OCI-LY7 (cell line): Measurements from ENCODE around the gene DEFB124.

Experiments used
- CTCF ChIP-seq: fragments of 200-600 bp; sonication (generic); conservative IDR thresholded peaks from 2 replicates; pipeline ENCODE4 v1.5.1; 2014; ENCODE audit warnings: mild to moderate bottlenecking, antibody characterized with exemption, low read length, moderate library complexity, mixed read lengths
- EZH2phosphoT487 ChIP-seq: fragments of 200-600 bp; sonication (generic); IDR thresholded peaks from 2 replicates; pipeline ENCODE4 v1.6.1; 2018; ENCODE audit warnings: low read depth, borderline replicate concordance, mild to moderate bottlenecking, mixed run types, antibody characterized with exemption, low read length, moderate library complexity, mixed read lengths

GRCh38 chr20:31418307-31418706, 56.6 kb downstream of the DEFB124 start:
- no peak for TF ChIP-seq CTCF
- TF ChIP-seq EZH2phosphoT487: no peak
